GM13977 (cell line): ENCODE data around the gene RFX6.

Source experiments
- DNase-seq: peaks from one replicate; pipeline ENCODE4 v3.0.0; 2012; ENCODE audit warnings: low spot score
- in situ Hi-C: fragments of 300-500 bp; cut with MboI; formaldehyde crosslinking; loops from one replicate; pipeline ENCODE4 v1.12.0; 2022; ENCODE audit warnings: low sequenced_read_pairs, low pct_unique_long_range_greater_than_20kb, mixed read lengths, inconsistent platforms; ENCODE audit not compliant: unreplicated experiment
- TF ChIP-seq, protein P1 (sequence below): IDR thresholded peaks from 2 replicates; pipeline ENCODE4 v1.5.1; 2012; ENCODE audit warnings: mild to moderate bottlenecking, control low read depth; ENCODE audit not compliant: insufficient read depth; ENCODE audit errors: extremely low read depth, missing control alignments

Gene RFX6

DNA sequence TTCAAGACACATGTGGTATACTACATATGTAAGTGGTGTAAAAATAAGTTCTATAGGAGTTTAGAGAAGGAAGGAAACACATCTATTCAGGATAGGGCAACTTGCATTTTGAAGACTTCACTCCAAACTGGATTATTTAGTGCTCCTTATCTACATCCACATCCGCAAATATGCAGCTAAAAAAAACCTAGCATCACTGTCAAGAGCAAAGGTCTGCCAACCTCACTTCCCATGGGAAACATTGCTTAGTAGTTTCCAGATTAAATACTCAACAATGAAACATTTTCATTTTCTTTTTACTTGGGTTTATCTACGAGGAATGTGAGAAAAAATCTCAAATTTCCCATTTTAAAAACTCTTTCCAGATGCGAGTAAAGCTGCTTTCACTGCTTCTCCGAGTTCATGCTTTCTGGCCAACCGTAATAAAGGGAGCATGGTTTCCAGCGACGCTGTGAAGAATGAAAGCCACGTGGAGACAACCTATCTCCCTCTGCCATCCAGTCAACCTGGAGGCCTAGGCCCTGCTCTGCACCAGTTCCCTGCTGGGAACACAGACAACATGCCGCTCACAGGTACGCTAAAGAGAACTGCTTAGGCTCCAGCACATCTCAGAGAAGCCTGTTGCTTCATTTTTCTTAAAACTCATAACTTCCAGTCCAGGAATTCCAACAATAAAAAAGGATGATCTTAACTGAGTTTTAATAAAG, 48.2 kb downstream of the RFX6 start:
- TF ChIP-seq, protein P1, sequence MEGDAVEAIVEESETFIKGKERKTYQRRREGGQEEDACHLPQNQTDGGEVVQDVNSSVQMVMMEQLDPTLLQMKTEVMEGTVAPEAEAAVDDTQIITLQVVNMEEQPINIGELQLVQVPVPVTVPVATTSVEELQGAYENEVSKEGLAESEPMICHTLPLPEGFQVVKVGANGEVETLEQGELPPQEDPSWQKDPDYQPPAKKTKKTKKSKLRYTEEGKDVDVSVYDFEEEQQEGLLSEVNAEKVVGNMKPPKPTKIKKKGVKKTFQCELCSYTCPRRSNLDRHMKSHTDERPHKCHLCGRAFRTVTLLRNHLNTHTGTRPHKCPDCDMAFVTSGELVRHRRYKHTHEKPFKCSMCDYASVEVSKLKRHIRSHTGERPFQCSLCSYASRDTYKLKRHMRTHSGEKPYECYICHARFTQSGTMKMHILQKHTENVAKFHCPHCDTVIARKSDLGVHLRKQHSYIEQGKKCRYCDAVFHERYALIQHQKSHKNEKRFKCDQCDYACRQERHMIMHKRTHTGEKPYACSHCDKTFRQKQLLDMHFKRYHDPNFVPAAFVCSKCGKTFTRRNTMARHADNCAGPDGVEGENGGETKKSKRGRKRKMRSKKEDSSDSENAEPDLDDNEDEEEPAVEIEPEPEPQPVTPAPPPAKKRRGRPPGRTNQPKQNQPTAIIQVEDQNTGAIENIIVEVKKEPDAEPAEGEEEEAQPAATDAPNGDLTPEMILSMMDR, result no peak
- in situ Hi-C loops, result no loop called here
- DNase-seq, result no peak

DNA sequence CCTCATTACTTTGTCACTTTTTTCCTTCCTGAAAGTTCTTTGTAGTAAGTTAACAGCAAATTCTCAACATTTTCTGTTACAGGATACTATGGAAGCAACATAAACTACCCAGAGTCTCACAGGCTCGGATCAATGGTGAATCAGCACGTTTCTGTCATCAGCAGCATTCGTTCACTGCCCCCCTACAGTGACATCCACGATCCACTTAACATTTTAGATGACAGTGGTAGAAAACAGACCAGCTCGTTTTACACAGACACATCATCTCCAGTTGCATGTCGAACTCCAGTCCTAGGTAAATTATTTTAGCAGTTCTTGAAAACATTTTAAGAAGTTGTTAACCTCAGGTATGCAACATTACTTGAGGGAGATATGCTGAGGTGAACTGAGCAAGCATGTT, 51.6 kb downstream of the RFX6 start:
- in situ Hi-C loops, result no loop called here
- no peak for DNase-seq
- TF ChIP-seq, protein P1, result no peak

DNA sequence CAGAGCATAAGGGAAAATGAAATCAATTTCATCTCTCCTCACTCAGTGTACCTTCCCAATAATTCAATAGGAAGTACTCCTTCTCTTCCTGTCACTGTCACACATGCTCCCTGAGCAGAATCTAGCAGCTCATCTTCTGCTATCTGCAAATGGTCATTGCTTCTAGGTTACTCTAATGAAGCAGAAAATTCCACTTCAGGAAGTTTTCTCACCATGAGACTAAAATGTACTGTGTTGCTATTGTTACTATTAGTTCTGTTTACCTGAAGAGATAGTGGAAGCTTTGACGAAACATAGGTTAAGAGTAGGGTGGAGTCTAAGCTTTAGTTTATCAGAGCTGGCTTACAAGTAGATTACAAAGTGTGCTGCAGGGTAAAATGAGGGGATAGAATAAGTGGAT, 52.8 kb downstream of the RFX6 start:
- in situ Hi-C loops, result no loop called here
- TF ChIP-seq, protein P1, result no peak
- no peak for DNase-seq

DNA sequence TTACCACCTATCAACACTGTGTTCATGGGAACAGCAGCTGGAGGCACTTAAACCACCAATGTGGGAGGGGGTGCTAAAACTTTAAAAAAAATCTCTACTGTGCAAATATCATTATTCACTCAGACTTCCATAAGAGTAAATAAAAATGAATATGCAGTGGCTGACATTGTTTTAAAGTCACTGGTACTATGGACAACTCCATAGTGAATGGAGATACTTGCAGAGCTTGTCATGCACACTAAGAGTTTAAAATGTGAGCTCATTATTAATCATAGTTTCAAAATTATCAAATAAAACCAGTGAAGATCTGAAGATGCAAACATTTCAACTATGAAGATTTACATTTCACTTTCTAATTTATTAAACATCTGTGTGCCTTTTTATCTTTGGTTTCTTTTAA, 54.4 kb downstream of the RFX6 start:
- in situ Hi-C loops, result no loop called here
- no peak for DNase-seq
- TF ChIP-seq, protein P1, result no peak

DNA sequence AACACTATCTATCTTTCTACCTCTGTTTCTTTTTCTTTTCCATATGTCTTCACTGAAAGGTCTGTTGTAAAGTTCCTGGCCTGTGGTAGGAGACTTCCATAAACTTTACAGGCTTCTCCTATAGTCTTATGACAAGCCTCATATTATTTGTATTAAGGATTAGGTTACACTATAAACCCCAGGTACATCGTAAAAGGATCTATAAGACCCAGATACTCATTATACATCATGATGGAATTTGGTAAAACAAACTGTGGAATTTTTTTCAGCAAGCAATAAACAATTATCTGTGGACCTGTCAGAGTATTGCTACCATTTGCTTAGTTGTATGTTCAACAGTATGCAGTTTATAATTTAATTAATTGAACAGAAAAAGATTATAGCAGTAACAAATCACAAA, 55.5 kb downstream of the RFX6 start:
- in situ Hi-C loops, result no loop called here
- TF ChIP-seq, protein P1, result no peak
- DNase-seq, result no peak

DNA sequence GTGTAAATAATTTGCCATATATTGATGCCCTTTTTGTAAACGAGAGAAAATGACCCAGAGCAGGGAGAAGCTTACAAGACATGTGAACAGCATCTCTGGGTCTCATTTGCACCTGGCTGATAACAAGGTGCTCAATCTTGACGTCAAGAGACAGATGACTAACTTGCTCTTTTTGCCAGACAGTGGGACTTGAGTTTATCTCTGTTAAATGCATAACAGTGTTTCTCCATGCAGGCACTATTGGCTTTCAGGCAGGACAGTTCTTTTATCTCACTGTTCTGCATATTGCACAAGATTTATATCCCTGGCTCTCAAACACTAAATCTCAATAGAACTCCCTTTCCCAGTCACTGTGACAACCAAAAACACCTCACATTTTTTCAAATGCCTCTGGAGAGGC, 56.4 kb downstream of the RFX6 start:
- DNase-seq, result no peak
- TF ChIP-seq, protein P1, result no peak
- in situ Hi-C loops, result no loop called here

DNA sequence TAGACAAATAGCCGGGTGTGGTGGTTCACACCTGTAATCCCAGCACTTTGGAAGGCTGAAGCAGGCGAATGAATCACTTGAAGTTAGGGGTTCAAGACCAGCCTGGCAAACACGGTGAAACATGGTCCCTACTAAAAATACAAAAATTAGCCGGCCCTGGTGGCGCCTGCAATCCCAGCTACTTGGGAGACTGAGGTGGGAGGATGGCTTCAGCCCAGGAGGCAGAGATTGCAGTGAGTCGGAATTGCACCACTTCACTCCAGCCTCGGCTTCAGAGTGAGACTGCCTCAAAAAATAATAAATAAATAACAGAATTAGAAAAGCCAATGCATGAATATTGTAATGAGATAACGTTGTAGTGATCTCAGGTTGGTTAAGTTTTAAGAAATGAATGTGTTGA, 61.3 kb downstream of the RFX6 start:
- in situ Hi-C loops, result no loop called here
- no peak for DNase-seq
- TF ChIP-seq, protein P1, result no peak
